OCI-LY1 (cell line): ENCODE results near the gene SLC6A8.

ENCODE experiments used
- H2AFZ ChIP-seq: fragments of 200-600 bp; sonication (generic), shearing (Covaris generic); 2 replicates; pipeline ENCODE4 v1.6.0; 2014; ENCODE audit warnings: antibody characterized with exemption, mild to moderate bottlenecking, low read length
- H3F3A ChIP-seq: fragments of 200-600 bp; sonication (generic), shearing (Covaris generic); 2 replicates; pipeline ENCODE4 v1.6.0; 2014; ENCODE audit warnings: mild to moderate bottlenecking, antibody characterized with exemption, low read length, moderate library complexity; ENCODE audit not compliant: insufficient read depth
- H3K27ac ChIP-seq: fragments of 200-600 bp; sonication (generic); 2 replicates; pipeline ENCODE4 v1.5.1; 2014; ENCODE audit warnings: low read length, mixed run types, mild to moderate bottlenecking, low read depth; ENCODE audit not compliant: poor library complexity, severe bottlenecking
- H3K27me3 ChIP-seq: fragments of 200-600 bp; sonication (generic); 2 replicates; pipeline ENCODE4 v1.6.0; 2014; ENCODE audit warnings: antibody characterized with exemption, mild to moderate bottlenecking, low read length, moderate library complexity; ENCODE audit not compliant: insufficient read depth
- H3K36me3 ChIP-seq: fragments of 200-600 bp; sonication (generic); 2 replicates; pipeline ENCODE4 v1.6.1; 2014; ENCODE audit warnings: mild to moderate bottlenecking, antibody characterized with exemption, low read length, moderate library complexity, mixed read lengths; ENCODE audit not compliant: insufficient read depth
- H3K4me1 ChIP-seq: fragments of 200-600 bp; sonication (generic); 2 replicates; pipeline ENCODE4 v1.5.1; 2014; ENCODE audit warnings: mild to moderate bottlenecking, low read length, moderate library complexity; ENCODE audit not compliant: insufficient read depth, severe bottlenecking
- H3K4me2 ChIP-seq: fragments of 200-600 bp; sonication (generic), shearing (Covaris generic); 2 replicates; pipeline ENCODE4 v1.6.1; 2014; ENCODE audit warnings: low read length
- H3K4me3 ChIP-seq: fragments of 200-600 bp; sonication (generic); 2 replicates; pipeline ENCODE4 v1.5.1; 2014; ENCODE audit warnings: low read length, low read depth, mild to moderate bottlenecking, mixed read lengths; ENCODE audit not compliant: poor library complexity, severe bottlenecking
- H3K79me2 ChIP-seq: fragments of 200-600 bp; shearing (Covaris generic); 2 replicates; pipeline ENCODE4 v1.6.1; 2016; ENCODE audit warnings: mixed run types, low read length, mixed read lengths; ENCODE audit not compliant: insufficient read depth
- H3K9ac ChIP-seq: fragments of 200-600 bp; sonication (generic), shearing (Covaris generic); 2 replicates; pipeline ENCODE4 v1.6.1; 2014; ENCODE audit warnings: mild to moderate bottlenecking, low read length, mixed read lengths
- H3K9me2 ChIP-seq: fragments of 200-600 bp; sonication (generic), shearing (Covaris generic); 2 replicates; pipeline ENCODE4 v1.6.1; 2014; ENCODE audit warnings: low read depth, mild to moderate bottlenecking, low read length, mixed read lengths
- H3K9me3 ChIP-seq: fragments of 200-600 bp; shearing (Covaris generic); 2 replicates; pipeline ENCODE4 v1.6.1; 2014; ENCODE audit warnings: low read length, mixed read lengths
- H4K20me1 ChIP-seq: fragments of 200-600 bp; sonication (generic), shearing (Covaris generic); 2 replicates; pipeline ENCODE4 v1.6.0; 2016; ENCODE audit warnings: mild to moderate bottlenecking, low read length; ENCODE audit not compliant: insufficient read depth
- EZH2 ChIP-seq: fragments of 200-600 bp; sonication (generic), shearing (Covaris generic); IDR thresholded peaks from 2 replicates; pipeline ENCODE4 v1.8.0; 2017; ENCODE audit warnings: borderline replicate concordance, mixed run types, mild to moderate bottlenecking, antibody characterized with exemption, low read length, moderate library complexity, mixed read lengths
- TF ChIP-seq, protein P1 (sequence below): fragments of 200-600 bp; sonication (generic), shearing (Covaris generic); IDR thresholded peaks from 2 replicates; pipeline ENCODE4 v1.5.1; 2017; ENCODE audit warnings: mild to moderate bottlenecking, antibody characterized with exemption, low read length, moderate library complexity, mixed read lengths

SLC6A8 gene

GRCh38 chrX:153706799-153707198 lies 19.1 kb downstream of the SLC6A8 start:
- Histone ChIP-seq H3F3A (no peaks in the 10 kb centered on the region), H3K9ac (no peak overlapping the region), H3K79me2 (no peaks in the 10 kb centered on the region), H3K9me3 (no peaks in the 10 kb centered on the region), H3K27me3 (no peaks in the 10 kb centered on the region), H2AFZ (no peak overlapping the region), H4K20me1 (no peaks in the 10 kb centered on the region), H3K4me3 (no peak overlapping the region), H3K4me2 (no peak overlapping the region), H3K4me1 (no peaks in the 10 kb centered on the region), H3K36me3 (no peaks in the 10 kb centered on the region; the same call in 1 of the 2 replicates), H3K9me2 (no peaks in the 10 kb centered on the region), H3K27ac (no peak overlapping the region)
- TF ChIP-seq, protein P1, sequence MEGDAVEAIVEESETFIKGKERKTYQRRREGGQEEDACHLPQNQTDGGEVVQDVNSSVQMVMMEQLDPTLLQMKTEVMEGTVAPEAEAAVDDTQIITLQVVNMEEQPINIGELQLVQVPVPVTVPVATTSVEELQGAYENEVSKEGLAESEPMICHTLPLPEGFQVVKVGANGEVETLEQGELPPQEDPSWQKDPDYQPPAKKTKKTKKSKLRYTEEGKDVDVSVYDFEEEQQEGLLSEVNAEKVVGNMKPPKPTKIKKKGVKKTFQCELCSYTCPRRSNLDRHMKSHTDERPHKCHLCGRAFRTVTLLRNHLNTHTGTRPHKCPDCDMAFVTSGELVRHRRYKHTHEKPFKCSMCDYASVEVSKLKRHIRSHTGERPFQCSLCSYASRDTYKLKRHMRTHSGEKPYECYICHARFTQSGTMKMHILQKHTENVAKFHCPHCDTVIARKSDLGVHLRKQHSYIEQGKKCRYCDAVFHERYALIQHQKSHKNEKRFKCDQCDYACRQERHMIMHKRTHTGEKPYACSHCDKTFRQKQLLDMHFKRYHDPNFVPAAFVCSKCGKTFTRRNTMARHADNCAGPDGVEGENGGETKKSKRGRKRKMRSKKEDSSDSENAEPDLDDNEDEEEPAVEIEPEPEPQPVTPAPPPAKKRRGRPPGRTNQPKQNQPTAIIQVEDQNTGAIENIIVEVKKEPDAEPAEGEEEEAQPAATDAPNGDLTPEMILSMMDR, result no peak
- TF ChIP-seq EZH2, result no peak

DNA sequence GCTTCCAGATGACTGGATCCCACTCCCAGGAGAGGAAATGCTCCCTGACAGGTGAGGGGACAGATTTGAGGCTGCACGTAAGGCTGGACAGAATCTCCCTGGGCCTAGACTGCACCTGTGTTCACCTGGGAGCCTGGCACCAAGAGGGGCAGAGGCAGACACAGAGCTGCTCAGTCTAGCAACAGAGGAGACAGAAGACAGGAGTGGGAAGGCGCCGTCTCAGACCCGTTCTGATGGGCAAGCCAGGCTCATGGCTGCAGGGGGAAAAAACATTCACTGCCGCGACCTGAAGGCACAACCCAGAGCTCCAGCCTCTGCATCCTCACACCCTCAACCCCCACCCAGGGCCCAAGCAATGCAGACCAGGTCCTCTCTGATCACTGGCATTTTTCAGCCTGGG lies 19.7 kb downstream of the SLC6A8 start:
- H4K20me1 ChIP-seq, result no peaks in the 10 kb centered on the region
- no peak overlapping the region for H3K4me2 ChIP-seq
- H3K9me3 ChIP-seq, result no peaks in the 10 kb centered on the region
- H3K4me3 ChIP-seq, result no peak overlapping the region
- H3K36me3 ChIP-seq, result no peaks in the 10 kb centered on the region; the same call in 1 of the 2 replicates
- no peak for TF ChIP-seq EZH2
- TF ChIP-seq, protein P1, result no peak
- no peak overlapping the region for H2AFZ ChIP-seq
- no peak overlapping the region for H3K9ac ChIP-seq
- no peak overlapping the region for H3K27ac ChIP-seq
- H3K79me2 ChIP-seq, result no peaks in the 10 kb centered on the region
- H3K4me1 ChIP-seq, result no peaks in the 10 kb centered on the region
- no peaks in the 10 kb centered on the region for H3K27me3 ChIP-seq
- H3F3A ChIP-seq, result no peaks in the 10 kb centered on the region
- H3K9me2 ChIP-seq, result no peaks in the 10 kb centered on the region

DNA sequence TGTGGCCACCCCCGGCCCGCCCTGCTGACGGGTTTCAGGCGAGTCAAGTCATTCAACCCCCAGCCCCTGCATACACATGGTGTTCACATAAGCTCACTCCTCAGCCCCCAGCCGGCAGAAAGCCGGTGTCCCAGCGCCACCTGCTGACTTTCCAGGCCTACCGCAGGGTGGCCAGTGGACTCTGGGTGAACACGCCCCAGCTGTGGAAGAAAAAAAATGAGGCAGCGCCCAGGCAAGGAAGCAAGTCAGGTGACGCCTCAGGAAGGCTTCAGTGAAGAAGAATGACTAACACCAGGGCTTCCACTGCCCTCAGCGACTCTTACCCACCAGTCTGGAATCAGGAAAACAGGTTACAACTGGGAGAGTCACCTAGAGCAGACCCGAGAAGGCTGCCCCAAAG lies 20.7 kb downstream of the SLC6A8 start:
- Histone ChIP-seq H3K79me2 (no peaks in the 10 kb centered on the region), H3K27ac (no peak overlapping the region), H3K4me1 (no peaks in the 10 kb centered on the region), H3K27me3 (no peaks in the 10 kb centered on the region), H2AFZ (no peak overlapping the region), H3K9ac (no peak overlapping the region), H3K9me2 (no peaks in the 10 kb centered on the region), H3K4me2 (no peak overlapping the region), H4K20me1 (no peaks in the 10 kb centered on the region), H3K4me3 (no peak overlapping the region), H3K9me3 (no peaks in the 10 kb centered on the region), H3K36me3 (no peaks in the 10 kb centered on the region), H3F3A (no peaks in the 10 kb centered on the region)
- TF ChIP-seq, protein P1, result peak; percentile 43
- TF ChIP-seq EZH2, result no peak
